Measurements from ENCODE around the gene VAV2. TPM values are rescaled to one million over a fixed set of nuclear protein-coding genes. Genes with fewer than 3 reads are reported as not detected.

The VAV2 gene
- total and polyA plus RNA-seq, 9 of the 15 experiments (the other 6 are each of a cell fraction or from before 2014, with no cell fraction given): 0.01 to 2.7 (median 1.0) TPM; not detected in 1

DNA sequence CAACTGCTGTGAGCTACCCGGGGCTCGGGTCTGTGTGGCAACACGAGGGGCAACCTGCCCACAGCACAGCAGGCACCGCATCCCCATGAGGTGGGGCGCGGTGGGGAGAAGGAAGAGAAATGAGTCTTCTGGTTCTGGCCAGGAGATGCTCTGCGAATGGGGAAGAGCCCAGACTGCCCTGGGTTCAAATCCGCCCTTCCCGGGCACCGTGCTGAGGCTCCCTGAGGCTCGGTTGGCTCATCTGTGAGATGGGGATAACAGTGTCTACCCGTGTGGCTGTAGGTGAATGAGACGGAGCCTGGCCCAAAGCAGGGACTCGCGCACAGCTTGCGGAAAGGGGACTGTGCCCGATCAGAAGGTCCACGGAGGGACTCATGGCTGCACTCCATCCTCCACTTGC, 123.9 kb downstream of the VAV2 start:
- ChIA-PET CTCF (ENCODE audit: low intra/inter-chr PET ratio) (no interaction called here), POLR2A (interaction anchor here (0.7 kb wide), 2 partner anchors 13 to 823 kb away, joined by 3 to 4 read pairs; no protein-coding TSS in a partner anchor)
- peaks cover 34% of the 10 kb centered on the region for H4K20me1 ChIP-seq (replicated peaks; ENCODE audit: control insufficient read depth, insufficient read depth, low read length)
- H3K4me1 ChIP-seq (replicated peaks in 1 of 2; ENCODE audit: control insufficient read depth in 2 of 2, insufficient read depth in 2 of 2, low read length in 2 of 2): peaks cover 10 to 12% of the 10 kb centered on the region in 2 experiments
- FAIRE-seq (no peak), ATAC-seq (no peak), DNase-seq (ENCODE audit: extremely low read depth in 1 of 4, low spot score in 3 of 4) (no peak)
- H3K4me3 ChIP-seq: no peak overlapping the region
- H3K79me2 ChIP-seq (ENCODE audit: control insufficient read depth, insufficient read depth, low read length): no peaks in the 10 kb centered on the region
- no peaks in the 10 kb centered on the region for H3K9me3 ChIP-seq (replicated peaks; ENCODE audit: control insufficient read depth, insufficient read depth, low read depth, low read length)
- H2AFZ ChIP-seq (ENCODE audit: low read depth, low read length): no peak overlapping the region
- WGBS (ENCODE audit: insufficient coverage, low coverage, missing lambda C conversion rate): 49% methylated on average over 18 of the region's 18 CpGs
- intact Hi-C loops (cut with micrococcal nuclease): no loop called here
- no TSS peak for BruUV-seq (replicated peaks)
- no peak overlapping the region for H3K4me2 ChIP-seq (ENCODE audit: insufficient read depth, low read length)
- H3K27me3 ChIP-seq (ENCODE audit: control insufficient read depth in 2 of 2, insufficient read depth in 2 of 2, low read length in 2 of 2): peaks cover 17 to 50% of the 10 kb centered on the region in 2 experiments; a peak in 4 of 5 replicates
- H3K36me3 ChIP-seq (ENCODE audit: control insufficient read depth, insufficient read depth, low read length): no peaks in the 10 kb centered on the region
- in situ Hi-C loops (cut with MboI): no loop called here
- no peak overlapping the region for H3K27ac ChIP-seq (ENCODE audit: extremely low read depth, low read depth, low read length)
- H3K9me1 ChIP-seq (ENCODE audit: control insufficient read depth, insufficient read depth, low read length): no peaks in the 10 kb centered on the region
- no peak overlapping the region for H3K9ac ChIP-seq (ENCODE audit: insufficient read depth in 1 of 2, low read depth in 2 of 2, low read length in 2 of 2)
- TF ChIP-seq, protein P1, sequence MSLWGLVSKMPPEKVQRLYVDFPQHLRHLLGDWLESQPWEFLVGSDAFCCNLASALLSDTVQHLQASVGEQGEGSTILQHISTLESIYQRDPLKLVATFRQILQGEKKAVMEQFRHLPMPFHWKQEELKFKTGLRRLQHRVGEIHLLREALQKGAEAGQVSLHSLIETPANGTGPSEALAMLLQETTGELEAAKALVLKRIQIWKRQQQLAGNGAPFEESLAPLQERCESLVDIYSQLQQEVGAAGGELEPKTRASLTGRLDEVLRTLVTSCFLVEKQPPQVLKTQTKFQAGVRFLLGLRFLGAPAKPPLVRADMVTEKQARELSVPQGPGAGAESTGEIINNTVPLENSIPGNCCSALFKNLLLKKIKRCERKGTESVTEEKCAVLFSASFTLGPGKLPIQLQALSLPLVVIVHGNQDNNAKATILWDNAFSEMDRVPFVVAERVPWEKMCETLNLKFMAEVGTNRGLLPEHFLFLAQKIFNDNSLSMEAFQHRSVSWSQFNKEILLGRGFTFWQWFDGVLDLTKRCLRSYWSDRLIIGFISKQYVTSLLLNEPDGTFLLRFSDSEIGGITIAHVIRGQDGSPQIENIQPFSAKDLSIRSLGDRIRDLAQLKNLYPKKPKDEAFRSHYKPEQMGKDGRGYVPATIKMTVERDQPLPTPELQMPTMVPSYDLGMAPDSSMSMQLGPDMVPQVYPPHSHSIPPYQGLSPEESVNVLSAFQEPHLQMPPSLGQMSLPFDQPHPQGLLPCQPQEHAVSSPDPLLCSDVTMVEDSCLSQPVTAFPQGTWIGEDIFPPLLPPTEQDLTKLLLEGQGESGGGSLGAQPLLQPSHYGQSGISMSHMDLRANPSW (CRISPR knock-in tag; IDR thresholded peaks at IDR 0.05): no peak
- TF ChIP-seq ZNF785 (CRISPR knock-in tag; IDR thresholded peaks at IDR 0.05) (no peak), RBM14 (IDR thresholded peaks at IDR 0.05; ENCODE audit: borderline replicate concordance, insufficient read depth, low read depth, low read length) (no peak), KAT8 (IDR thresholded peaks at IDR 0.05; ENCODE audit: low read depth) (no peak)
- TF ChIP-seq, protein P2, sequence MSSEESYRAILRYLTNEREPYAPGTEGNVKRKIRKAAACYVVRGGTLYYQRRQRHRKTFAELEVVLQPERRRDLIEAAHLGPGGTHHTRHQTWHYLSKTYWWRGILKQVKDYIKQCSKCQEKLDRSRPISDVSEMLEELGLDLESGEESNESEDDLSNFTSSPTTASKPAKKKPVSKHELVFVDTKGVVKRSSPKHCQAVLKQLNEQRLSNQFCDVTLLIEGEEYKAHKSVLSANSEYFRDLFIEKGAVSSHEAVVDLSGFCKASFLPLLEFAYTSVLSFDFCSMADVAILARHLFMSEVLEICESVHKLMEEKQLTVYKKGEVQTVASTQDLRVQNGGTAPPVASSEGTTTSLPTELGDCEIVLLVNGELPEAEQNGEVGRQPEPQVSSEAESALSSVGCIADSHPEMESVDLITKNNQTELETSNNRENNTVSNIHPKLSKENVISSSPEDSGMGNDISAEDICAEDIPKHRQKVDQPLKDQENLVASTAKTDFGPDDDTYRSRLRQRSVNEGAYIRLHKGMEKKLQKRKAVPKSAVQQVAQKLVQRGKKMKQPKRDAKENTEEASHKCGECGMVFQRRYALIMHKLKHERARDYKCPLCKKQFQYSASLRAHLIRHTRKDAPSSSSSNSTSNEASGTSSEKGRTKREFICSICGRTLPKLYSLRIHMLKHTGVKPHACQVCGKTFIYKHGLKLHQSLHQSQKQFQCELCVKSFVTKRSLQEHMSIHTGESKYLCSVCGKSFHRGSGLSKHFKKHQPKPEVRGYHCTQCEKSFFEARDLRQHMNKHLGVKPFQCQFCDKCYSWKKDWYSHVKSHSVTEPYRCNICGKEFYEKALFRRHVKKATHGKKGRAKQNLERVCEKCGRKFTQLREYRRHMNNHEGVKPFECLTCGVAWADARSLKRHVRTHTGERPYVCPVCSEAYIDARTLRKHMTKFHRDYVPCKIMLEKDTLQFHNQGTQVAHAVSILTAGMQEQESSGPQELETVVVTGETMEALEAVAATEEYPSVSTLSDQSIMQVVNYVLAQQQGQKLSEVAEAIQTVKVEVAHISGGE (CRISPR knock-in tag; IDR thresholded peaks at IDR 0.05): no peak

All from K562 (cell line).